Erythroblast (primary cell): ENCODE results near the gene SMARCD3.

Experiments used
- GATA1 ChIP-seq: IDR thresholded peaks from 2 replicates; pipeline ENCODE4 v1.6.1; 2011; ENCODE audit warnings: low read depth, mild to moderate bottlenecking, control low read depth, low read length, moderate library complexity
- POLR2A ChIP-seq: IDR thresholded peaks from 2 replicates; pipeline ENCODE4 v1.6.1; 2011; ENCODE audit warnings: mild to moderate bottlenecking, low read length

- TF ChIP-seq POLR2A = no peak
- no peak for TF ChIP-seq GATA1
Observed at GRCh38 chr7:151260883-151261282, 12.4 kb upstream of the SMARCD3 start.
